GM12878 (cell line): ENCODE measurements around the gene B3GAT1. TPM values are rescaled to one million over a fixed set of nuclear protein-coding genes. Genes with fewer than 3 reads are reported as not detected.

Experiments
- ATAC-seq: fragments of 200-7000 bp; cut with Tn5 transposase; 3 replicates; pipeline ENCODE4 v1.9.1; 2020; ENCODE audit warnings: mild to moderate bottlenecking, moderate library complexity
- BruUV-seq: library from RNA; stranded (reverse); fragments of 400-500 nt; replicated peaks from 2 replicates; lab custom pipeline; 2021; lab: Mats Ljungman, UMichigan
- CTCF ChIA-PET: fragments of 300-600 bp; sonication (Branson Sonifier 250); formaldehyde crosslinking; extraction: SDS; loops from one replicate; lab custom pipeline; 2021; ENCODE audit warnings: inconsistent platforms; lab: Yijun Ruan, JAX
- POLR2A ChIA-PET: fragments of 350-600 bp; formaldehyde crosslinking; extraction: SDS; loops from one replicate; lab custom pipeline; 2021; ENCODE audit warnings: inconsistent platforms; lab: Charles Lee
- RAD21 ChIA-PET: fragments of 300-600 bp; sonication (Branson Sonifier 250); formaldehyde crosslinking; loops from one replicate; lab custom pipeline; 2023; ENCODE audit warnings: antibody characterized with exemption; ENCODE audit not compliant: unreplicated experiment; lab: Charles Lee
- SMC1A ChIA-PET: fragments of 300-600 bp; sonication (Branson Sonifier 250); formaldehyde crosslinking; loops from one replicate; lab custom pipeline; 2023; ENCODE audit not compliant: unreplicated experiment, uncharacterized antibody; lab: Charles Lee
- DNase-seq: peaks from one replicate; pipeline ENCODE4 v3.0.0-alpha.2; 2011; ENCODE audit warnings: low read depth, low spot score
- FAIRE-seq: peaks from 3 replicates; lab custom pipeline; 2011; peaks lifted over from hg19 to GRCh38; lab: Jason Lieb, UNC
- H2AFZ ChIP-seq: 2 replicates; pipeline ENCODE4 v1.6.0; 2011; ENCODE audit warnings: low read depth, low read length, control low read depth; ENCODE audit not compliant: control insufficient read depth
- H3K27ac ChIP-seq: 2 replicates; pipeline ENCODE4 v1.5.1; 2011; ENCODE audit warnings: control low read depth; ENCODE audit not compliant: control insufficient read depth, insufficient read depth
- H3K27me3 ChIP-seq, 2 experiments: replicated peaks in 1 of 2; 2 replicates each; pipeline versions ENCODE4 v1.6.0 to v1.6.1; 2011; ENCODE audit warnings: low read length in 1 of 2; ENCODE audit not compliant: control insufficient read depth in 2 of 2, insufficient read depth in 2 of 2
- H3K36me3 ChIP-seq, 2 experiments: 2 replicates each; pipeline ENCODE4 v1.5.1; 2011; ENCODE audit warnings: low read length in 1 of 2; ENCODE audit not compliant: control insufficient read depth in 2 of 2, insufficient read depth in 2 of 2
- H3K4me1 ChIP-seq: 2 replicates; pipeline ENCODE4 v1.6.1; 2011; ENCODE audit warnings: mild to moderate bottlenecking, low read length, moderate library complexity, mixed read lengths; ENCODE audit not compliant: control insufficient read depth, insufficient read depth
- H3K4me2 ChIP-seq: 2 replicates; pipeline ENCODE4 v1.6.0; 2011; ENCODE audit warnings: control low read depth; ENCODE audit not compliant: control insufficient read depth, insufficient read depth
- H3K4me3 ChIP-seq: fragments of 200-600 bp; sonication (generic); 2 replicates; pipeline ENCODE4 v1.5.1; 2016
- H3K79me2 ChIP-seq: 2 replicates; pipeline ENCODE4 v1.6.0; 2011; ENCODE audit warnings: low read length; ENCODE audit not compliant: control insufficient read depth, insufficient read depth
- H3K9ac ChIP-seq: 2 replicates; pipeline ENCODE4 v1.8.0; 2011; ENCODE audit warnings: low read length, control low read depth, mixed read lengths; ENCODE audit not compliant: control insufficient read depth, insufficient read depth
- H3K9me3 ChIP-seq: replicated peaks from 3 replicates; pipeline ENCODE4 v1.5.1; 2011; ENCODE audit warnings: mild to moderate bottlenecking, low read length; ENCODE audit not compliant: control insufficient read depth, insufficient read depth
- H4K20me1 ChIP-seq: 2 replicates; pipeline ENCODE4 v1.6.0; 2011; ENCODE audit not compliant: control insufficient read depth, insufficient read depth
- ASH2L ChIP-seq: fragments of 300-600, 200-600 bp; sonication (generic); IDR thresholded peaks from 2 replicates; pipeline ENCODE4 v1.6.1; 2017; ENCODE audit warnings: low read depth, mild to moderate bottlenecking, borderline replicate concordance
- BMI1 ChIP-seq: fragments of 450-650 bp; IDR thresholded peaks from 2 replicates; pipeline ENCODE4 v1.6.1; 2016; ENCODE audit warnings: mild to moderate bottlenecking, moderate library complexity, borderline replicate concordance
- E2F8 ChIP-seq: fragments of 450-650 bp; IDR thresholded peaks from 2 replicates; pipeline ENCODE4 v1.6.1; 2018; ENCODE audit warnings: mild to moderate bottlenecking, low read depth, moderate library complexity; ENCODE audit not compliant: partially characterized antibody
- HCFC1 ChIP-seq: fragments of 150-350 bp; IDR thresholded peaks from 2 replicates; pipeline ENCODE4 v1.6.1; 2014; ENCODE audit warnings: low read length
- HDAC2 ChIP-seq: fragments of 200-600 bp; sonication (generic); IDR thresholded peaks from 2 replicates; pipeline ENCODE4 v1.6.1; 2017
- IKZF2 ChIP-seq, 2 experiments: fragments of 450-650 bp; IDR thresholded peaks; 2 replicates each; pipeline ENCODE4 v1.6.1; 2017; ENCODE audit warnings: mild to moderate bottlenecking in 2 of 2, moderate library complexity in 2 of 2
- RBBP5 ChIP-seq: fragments of 200-600 bp; sonication (generic); conservative IDR thresholded peaks from 2 replicates; pipeline ENCODE4 v1.6.1; 2016
- STAT3 ChIP-seq: IDR thresholded peaks from 2 replicates; pipeline ENCODE4 v1.6.1; 2011; ENCODE audit warnings: low read depth, low read length, improper control_type of control experiment
- WRNIP1 ChIP-seq: IDR thresholded peaks from 2 replicates; pipeline ENCODE4 v1.6.1; 2011; ENCODE audit warnings: low read depth, low read length, improper control_type of control experiment, borderline replicate concordance
- ZNF384 ChIP-seq: IDR thresholded peaks from 2 replicates; pipeline ENCODE4 v1.6.1; 2012; ENCODE audit warnings: low read depth, mild to moderate bottlenecking, low read length, improper control_type of control experiment, borderline replicate concordance
- ZNF592 ChIP-seq: fragments of 450-650 bp; IDR thresholded peaks from 2 replicates; pipeline ENCODE4 v1.6.1; 2017; ENCODE audit warnings: mild to moderate bottlenecking, moderate library complexity
- WGBS: methylation state at CpG from one replicate; pipeline ENCODE4 v1.1.6; 2016; ENCODE audit warnings: low lambda C conversion rate; ENCODE audit not compliant: insufficient replicate concordance, insufficient coverage; ENCODE audit errors: missing lambda C conversion rate; 5-methylcytosine and 5-hydroxymethylcytosine counted together
- in situ Hi-C: fragments of 300-500 bp; cut with MboI; formaldehyde crosslinking; loops from 9 replicates; pipeline ENCODE4 v1.14.3; 2018; ENCODE audit warnings: mixed read lengths
- intact Hi-C: fragments of 100-400 bp; cut with micrococcal nuclease; formaldehyde crosslinking; loops from one replicate; pipeline ENCODE4 v1.14.2; 2022; ENCODE audit not compliant: unreplicated experiment
- polyA plus RNA-seq, 11 experiments: library from polyadenylated mRNA; depleted of rRNA in 4 of 11; unstranded in 6 of 11; stranded (reverse) in 5 of 11; fragments of >200 nt; fragmentation: Nextera tagmentation in 4 of 11; fragmentation: Illumina TruSeq in 1 of 11; extraction: Ambion mirVana in 4 of 11; extraction: Trizol in 1 of 11; gene quantifications; 1 replicate in 1 of 11; 2 replicates in 10 of 11; pipeline versions ENCODE4 v1.2.1 to v1.2.3, GENCODE V29; 2011 to 2016; ENCODE audit warnings: inconsistent platforms in 2 of 11, missing spikeins in 2 of 11, low read depth in 1 of 11
- total RNA-seq, 4 experiments: library from RNA; depleted of rRNA in 3 of 4; stranded (reverse); fragments of >200 nt in 3 of 4; fragmentation: Illumina TruSeq in 1 of 4; extraction: Trizol in 1 of 4; gene quantifications; 2 replicates each; pipeline versions ENCODE4 v1.2.1 to v1.2.3, GENCODE V29; 2013 to 2021

B3GAT1 gene
- total and polyA plus RNA-seq, 10 of the 15 experiments (the other 5 are each of a cell fraction or from before 2014, with no cell fraction given), result 0.05 TPM; not detected in 9

- Histone ChIP-seq H3K27ac (no peak overlapping the region), H3K4me2 (no peak overlapping the region), H4K20me1 (no peaks in the 10 kb centered on the region), H3K9me3 (no peaks in the 10 kb centered on the region), H3K36me3 (no peaks in the 10 kb centered on the region), H3K4me3 (no peak overlapping the region), H3K27me3 (no peaks in the 10 kb centered on the region; a peak in 1 of 4 replicates), H3K9ac (no peak overlapping the region), H2AFZ (no peak overlapping the region), H3K79me2 (no peaks in the 10 kb centered on the region), H3K4me1 (no peaks in the 10 kb centered on the region)
- ChIA-PET POLR2A (no interaction called here), RAD21 (no interaction called here), SMC1A (no interaction called here), CTCF (no interaction called here)
- ATAC-seq (no peak), DNase-seq (no peak), FAIRE-seq (no peak)
- TF ChIP-seq WRNIP1 (no peak), ZNF592 (no peak), STAT3 (no peak), HCFC1 (no peak), IKZF2 (IDR thresholded peaks at IDR 0.05) (no peak), ZNF384 (no peak), ASH2L (no peak), HDAC2 (no peak), RBBP5 (no peak), BMI1 (no peak), E2F8 (no peak)
- in situ Hi-C loops (no loop called here), intact Hi-C loops (no loop called here)
- WGBS, result 38% methylated on average over 25 of the region's 25 CpGs
- no TSS peak for BruUV-seq
These were observed 22.4 kb downstream of the B3GAT1 start for GRCh38 chr11:134389464-134390180.
